GM19467 (cell line): ENCODE measurements around the gene B4GALNT2.
A peak's percentile ranks its signal among the peaks of the same experiment; 100 is the strongest.
"Not testable (repeated sequence)": the region's sequence is repeated elsewhere in the genome, so short reads cannot be mapped to it uniquely, and the experiment has no call there.

Experiments
- ATAC-seq: cut with Tn5 transposase; IDR thresholded peaks from one replicate; pipeline ENCODE4 v1.9.1; 2021; ENCODE audit warnings: mild to moderate bottlenecking, moderate library complexity; ENCODE audit not compliant: unreplicated experiment

B4GALNT2 gene

DNA sequence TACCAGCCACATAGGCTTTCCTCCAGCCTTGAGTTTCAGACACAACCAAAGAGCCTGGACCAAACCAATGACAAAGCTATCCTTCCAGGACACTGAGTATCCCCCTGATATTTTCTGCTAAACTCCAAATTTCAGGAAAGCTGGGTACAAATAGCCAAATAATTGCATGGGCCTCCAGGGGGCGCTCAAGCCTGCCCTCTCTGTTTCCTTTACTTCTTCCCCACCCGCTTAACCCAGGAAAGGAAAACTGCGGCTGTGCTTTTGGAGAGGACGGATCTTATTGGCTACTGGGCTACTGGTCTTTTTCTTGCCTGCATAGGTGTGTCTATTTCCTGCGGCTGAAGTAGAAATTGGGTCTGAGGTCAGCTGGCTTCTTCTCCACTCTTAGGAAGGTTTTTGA lies 47.7 kb downstream of the B4GALNT2 start:
- ATAC-seq: no peak

DNA sequence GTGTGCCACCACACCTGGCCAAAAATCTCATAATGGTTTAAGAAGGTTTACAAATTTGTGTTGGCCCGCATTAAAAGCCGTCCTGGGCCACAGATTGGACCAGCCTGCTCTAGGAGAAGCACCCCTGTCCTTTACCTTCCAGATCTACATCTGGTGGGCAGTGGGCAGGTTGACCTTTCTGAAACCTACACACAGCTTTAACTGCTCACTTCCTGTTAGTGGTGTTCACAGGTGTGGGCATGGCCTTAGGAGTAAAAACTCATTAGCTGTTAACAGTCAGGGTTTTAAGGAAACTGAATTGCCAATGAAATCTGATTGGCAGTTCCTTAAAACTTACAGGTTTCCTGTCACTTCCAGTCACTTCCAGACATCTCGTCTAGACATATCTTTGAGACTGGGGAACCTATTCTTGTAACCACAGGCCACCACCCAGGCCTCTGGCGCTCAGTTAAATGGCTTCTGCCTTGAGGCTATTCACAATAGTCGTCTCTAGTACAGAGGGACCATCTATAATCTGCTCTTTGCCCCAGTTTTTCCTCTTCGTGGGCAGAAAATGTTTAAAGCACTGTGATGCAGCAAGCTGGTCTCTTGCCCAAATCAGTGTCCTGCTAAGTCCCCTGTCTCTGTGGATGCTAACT lies 48.5 kb downstream of the B4GALNT2 start:
- no peak for ATAC-seq

DNA sequence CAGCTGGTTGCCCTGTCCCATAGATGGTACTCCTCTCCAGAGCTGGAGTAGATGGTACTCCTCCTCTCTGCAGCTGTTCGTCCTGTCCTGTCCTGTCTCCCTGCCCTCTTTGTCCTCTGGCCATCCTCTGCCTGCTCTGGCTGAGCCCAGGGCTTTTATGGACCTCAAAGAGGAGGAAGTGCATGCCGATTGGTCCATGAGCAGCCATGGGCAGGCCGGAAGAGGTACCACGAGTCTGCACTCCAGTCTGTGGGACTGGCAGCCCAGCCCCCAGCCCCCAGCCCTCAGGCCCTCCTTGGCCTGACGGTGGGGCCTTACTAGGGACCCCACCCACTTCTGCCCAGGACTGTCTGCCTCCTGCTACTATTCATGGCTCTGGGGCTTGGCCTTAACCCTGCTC lies 50.8 kb downstream of the B4GALNT2 start:
- ATAC-seq: no peak

DNA sequence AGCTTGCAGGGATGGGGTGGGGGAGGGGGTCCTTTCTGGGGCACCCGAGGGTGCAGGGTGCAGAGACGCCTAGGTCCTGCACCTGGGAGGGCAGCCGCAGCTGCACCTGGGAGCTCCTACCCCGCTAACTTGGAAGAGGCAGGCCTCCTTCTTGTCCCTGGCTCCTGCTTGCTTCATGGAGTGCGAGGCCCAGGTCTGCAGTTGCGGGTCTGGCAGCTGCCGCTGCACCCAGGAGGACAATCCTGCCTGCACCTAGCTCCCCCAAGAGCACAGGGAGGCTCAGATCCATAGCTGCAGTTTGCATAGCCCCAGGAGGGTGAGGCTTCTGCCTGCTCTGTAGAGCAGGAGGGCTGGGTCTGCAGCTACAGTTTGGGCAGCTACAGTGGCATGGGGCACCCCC lies 51.2 kb downstream of the B4GALNT2 start:
- ATAC-seq: no peak

DNA sequence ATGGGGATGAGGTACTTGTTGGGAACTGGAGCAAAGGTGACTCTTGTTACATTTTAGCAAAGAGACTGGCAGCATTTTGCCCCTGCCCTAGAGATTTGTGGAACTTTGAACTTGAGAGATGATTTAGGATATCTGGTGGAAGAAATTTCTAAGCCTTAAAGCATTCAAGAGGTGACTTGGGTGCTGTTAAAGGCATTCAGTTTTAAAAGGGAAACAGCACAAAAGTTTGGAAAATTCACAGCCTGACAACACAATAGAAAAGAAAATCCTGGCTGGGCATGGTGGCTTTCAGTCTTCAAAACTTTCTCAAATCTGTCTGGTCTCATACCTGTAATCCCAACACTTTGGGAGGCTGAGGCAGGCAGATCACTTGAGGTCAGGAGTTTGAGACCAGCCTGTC lies 52.0 kb downstream of the B4GALNT2 start:
- not testable (repeated sequence) for ATAC-seq

GRCh38 chr17:49185381-49185780 lies 52.8 kb downstream of the B4GALNT2 start:
- not testable (repeated sequence) for ATAC-seq

- ATAC-seq: no peak
Observed at GRCh38 chr17:49187301-49187700, 54.7 kb downstream of the B4GALNT2 start.

GRCh38 chr17:49190932-49191331 lies 58.4 kb downstream of the B4GALNT2 start:
- ATAC-seq: no peak

DNA sequence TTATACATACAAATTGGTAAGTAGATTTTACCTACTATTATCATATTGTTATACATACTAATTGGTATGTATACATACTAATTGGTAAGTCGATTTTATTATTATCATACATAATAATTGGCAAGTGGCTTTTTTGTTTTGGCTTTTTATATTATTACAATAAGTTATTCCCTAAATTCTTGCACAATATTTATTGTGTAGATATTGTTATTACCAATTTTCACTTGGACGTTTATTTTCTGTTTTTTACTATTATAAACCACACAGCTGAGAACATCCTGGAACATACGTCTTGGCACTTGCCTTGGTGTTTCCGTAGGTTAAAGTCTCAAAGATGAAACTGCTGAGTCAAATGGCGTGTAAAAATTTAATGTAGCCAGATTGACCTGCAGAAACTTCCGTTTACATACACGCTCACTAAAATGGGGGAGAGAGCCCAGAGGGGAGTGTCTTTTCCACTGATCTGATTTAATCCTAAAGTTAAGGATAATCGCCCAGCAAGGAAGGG lies 58.9 kb downstream of the B4GALNT2 start:
- peak; percentile 8 for ATAC-seq

- ATAC-seq: peak; percentile 26
Observed at GRCh38 chr17:49191917-49192741, 59.6 kb downstream of the B4GALNT2 start.

GRCh38 chr17:49193513-49194296 lies 61.1 kb downstream of the B4GALNT2 start:
- no peak for ATAC-seq

- no peak for ATAC-seq
Observed at GRCh38 chr17:49194297-49194607, 61.7 kb downstream of the B4GALNT2 start.

- no peak for ATAC-seq
Observed at GRCh38 chr17:49195751-49196150, 63.2 kb downstream of the B4GALNT2 start.

- ATAC-seq: no peak
Observed at GRCh38 chr17:49196520-49196919, 64.0 kb downstream of the B4GALNT2 start.

DNA sequence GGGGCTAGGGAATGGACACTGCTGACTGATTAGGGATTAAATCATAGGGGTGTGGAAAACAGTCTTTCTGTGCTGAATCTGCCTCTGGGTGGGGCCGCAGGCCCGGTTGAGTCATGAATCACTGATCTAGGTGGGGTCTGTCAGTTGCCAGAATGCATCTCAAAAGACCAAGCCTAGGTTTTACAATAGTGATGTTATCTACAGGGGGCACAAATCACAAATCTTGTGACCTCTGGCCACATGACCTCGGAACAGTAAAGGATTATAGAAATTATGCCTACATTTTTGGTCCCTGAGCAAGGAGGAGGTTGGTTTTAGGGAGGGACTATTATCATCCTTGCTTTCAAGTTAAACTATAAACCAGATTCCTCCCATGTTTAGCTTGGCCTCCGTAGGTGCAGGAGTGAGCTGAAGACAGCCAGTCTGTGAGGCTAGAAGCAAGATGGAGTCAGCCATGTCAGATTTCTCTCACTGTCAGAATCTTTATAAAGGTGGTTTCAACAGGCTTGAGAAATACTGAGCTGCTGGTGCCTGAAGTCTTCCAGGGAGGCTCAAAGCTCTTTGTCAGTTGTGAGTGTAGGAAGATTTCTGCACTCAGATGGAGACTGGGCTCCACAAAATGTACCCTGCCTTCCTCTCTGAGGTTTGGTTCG lies 64.9 kb downstream of the B4GALNT2 start:
- no peak for ATAC-seq

DNA sequence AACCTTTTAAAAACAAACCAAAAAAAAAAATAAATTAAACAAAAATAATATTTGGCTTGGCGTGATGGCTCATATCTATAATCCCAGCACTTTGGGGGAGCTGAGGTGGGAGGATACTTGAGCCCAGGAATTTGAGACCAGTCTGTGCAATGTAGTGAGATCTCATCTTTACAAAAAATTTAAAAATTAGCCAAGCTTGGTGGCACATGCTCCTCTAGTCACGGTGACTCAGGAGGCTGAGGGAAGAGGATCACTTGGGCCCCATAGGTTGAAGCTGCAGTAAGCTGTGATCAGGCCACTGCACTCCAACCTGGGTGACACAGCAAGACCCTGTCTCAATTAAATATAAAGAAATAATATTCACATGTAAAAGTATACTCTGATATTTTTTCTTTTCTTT lies 65.6 kb downstream of the B4GALNT2 start:
- no peak for ATAC-seq

- no peak for ATAC-seq
Observed at GRCh38 chr17:49200423-49201083, 68.0 kb downstream of the B4GALNT2 start.

- no peak for ATAC-seq
Observed at GRCh38 chr17:49201481-49201927, 68.9 kb downstream of the B4GALNT2 start.

DNA sequence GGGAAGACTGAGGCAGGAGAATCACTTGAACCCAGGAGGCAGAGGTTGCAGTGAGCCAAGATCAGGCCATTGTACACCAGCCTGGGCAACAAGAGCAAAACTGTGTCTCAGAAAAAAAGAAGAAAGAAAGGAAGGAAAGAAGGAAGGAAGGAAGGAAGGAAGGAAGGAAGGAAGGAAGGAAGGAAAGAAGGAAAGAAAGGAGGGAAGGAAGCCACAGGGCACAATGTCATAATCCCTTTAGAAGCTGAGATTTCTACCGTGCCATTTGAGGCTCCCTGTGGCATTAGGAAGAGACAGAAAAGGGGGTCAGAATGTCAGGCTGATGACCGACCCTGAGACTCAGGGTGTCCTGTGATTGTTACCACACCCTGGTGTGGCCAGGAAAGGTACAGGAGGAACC lies 71.2 kb downstream of the B4GALNT2 start:
- no peak for ATAC-seq

- ATAC-seq: no peak
Observed at GRCh38 chr17:49204516-49204915, 71.9 kb downstream of the B4GALNT2 start.
